ENCODE measurements around the gene EPDR1.

Gene EPDR1

DNA sequence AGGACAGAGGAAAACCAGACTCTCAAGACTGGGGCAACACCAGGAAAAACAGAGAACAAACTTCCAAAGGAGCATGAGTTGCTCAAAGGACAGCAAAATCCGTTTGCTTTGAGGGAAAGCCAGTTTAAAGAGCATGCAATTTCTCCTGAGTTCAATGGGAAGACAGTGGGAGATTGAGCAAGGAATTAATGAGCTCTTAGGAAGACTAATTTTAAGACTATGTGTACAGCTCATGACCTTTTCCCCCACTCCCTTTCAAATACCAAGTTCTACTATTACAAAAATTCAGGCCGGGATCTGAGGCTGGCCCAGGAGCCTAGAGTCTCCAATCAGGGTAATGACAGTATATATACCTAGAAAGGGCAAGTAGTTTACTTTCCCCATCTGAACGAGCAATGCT is 79.2 kb downstream of the EPDR1 start:
- Histone ChIP-seq H3K4me2 (ENCODE audit: low read depth, low read length, poor library complexity, severe bottlenecking) (no peak overlapping the region), H4K20me1 (ENCODE audit: insufficient read depth, low read length, poor library complexity, severe bottlenecking) (no peaks in the 10 kb centered on the region), H2AFZ (ENCODE audit: low read length) (no peak overlapping the region), H3K4me3 (ENCODE audit: low read length, poor library complexity, severe bottlenecking) (no peak overlapping the region), H3F3A (ENCODE audit: low read depth) (no peaks in the 10 kb centered on the region), H3K36me3 (ENCODE audit: insufficient read depth, low read length) (no peaks in the 10 kb centered on the region), H3K9me2 (replicated peaks; ENCODE audit: low read depth, low read length) (no peaks in the 10 kb centered on the region), H3K9ac (ENCODE audit: low read depth, low read length, poor library complexity, severe bottlenecking) (no peak overlapping the region), H3K4me1 (ENCODE audit: insufficient read depth, low read length, poor library complexity, severe bottlenecking) (no peaks in the 10 kb centered on the region), H3K27me3 (ENCODE audit: insufficient read depth, low read length, poor library complexity, severe bottlenecking) (no peaks in the 10 kb centered on the region), H3K9me3 (ENCODE audit: insufficient read depth, low read depth, low read length) (no peaks in the 10 kb centered on the region), H3K79me2 (ENCODE audit: insufficient read depth, low read length) (no peaks in the 10 kb centered on the region)
- TF ChIP-seq EZH2phosphoT487 (IDR thresholded peaks at IDR 0.05; ENCODE audit: borderline replicate concordance) = no peak
- TF ChIP-seq, protein P1, sequence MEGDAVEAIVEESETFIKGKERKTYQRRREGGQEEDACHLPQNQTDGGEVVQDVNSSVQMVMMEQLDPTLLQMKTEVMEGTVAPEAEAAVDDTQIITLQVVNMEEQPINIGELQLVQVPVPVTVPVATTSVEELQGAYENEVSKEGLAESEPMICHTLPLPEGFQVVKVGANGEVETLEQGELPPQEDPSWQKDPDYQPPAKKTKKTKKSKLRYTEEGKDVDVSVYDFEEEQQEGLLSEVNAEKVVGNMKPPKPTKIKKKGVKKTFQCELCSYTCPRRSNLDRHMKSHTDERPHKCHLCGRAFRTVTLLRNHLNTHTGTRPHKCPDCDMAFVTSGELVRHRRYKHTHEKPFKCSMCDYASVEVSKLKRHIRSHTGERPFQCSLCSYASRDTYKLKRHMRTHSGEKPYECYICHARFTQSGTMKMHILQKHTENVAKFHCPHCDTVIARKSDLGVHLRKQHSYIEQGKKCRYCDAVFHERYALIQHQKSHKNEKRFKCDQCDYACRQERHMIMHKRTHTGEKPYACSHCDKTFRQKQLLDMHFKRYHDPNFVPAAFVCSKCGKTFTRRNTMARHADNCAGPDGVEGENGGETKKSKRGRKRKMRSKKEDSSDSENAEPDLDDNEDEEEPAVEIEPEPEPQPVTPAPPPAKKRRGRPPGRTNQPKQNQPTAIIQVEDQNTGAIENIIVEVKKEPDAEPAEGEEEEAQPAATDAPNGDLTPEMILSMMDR (conservative IDR thresholded peaks at IDR 0.05; ENCODE audit: low read length) = no peak

GRCh38 chr7:38000272-38000671 is 79.8 kb downstream of the EPDR1 start:
- Histone ChIP-seq H4K20me1 (ENCODE audit: insufficient read depth, low read length, poor library complexity, severe bottlenecking) (no peaks in the 10 kb centered on the region), H3K4me2 (ENCODE audit: low read depth, low read length, poor library complexity, severe bottlenecking) (no peak overlapping the region), H3K4me3 (ENCODE audit: low read length, poor library complexity, severe bottlenecking) (no peak overlapping the region), H3F3A (ENCODE audit: low read depth) (no peaks in the 10 kb centered on the region), H3K79me2 (ENCODE audit: insufficient read depth, low read length) (no peaks in the 10 kb centered on the region), H3K36me3 (ENCODE audit: insufficient read depth, low read length) (no peaks in the 10 kb centered on the region), H3K9ac (ENCODE audit: low read depth, low read length, poor library complexity, severe bottlenecking) (no peak overlapping the region), H3K9me3 (ENCODE audit: insufficient read depth, low read depth, low read length) (no peaks in the 10 kb centered on the region), H3K27me3 (ENCODE audit: insufficient read depth, low read length, poor library complexity, severe bottlenecking) (no peaks in the 10 kb centered on the region), H2AFZ (ENCODE audit: low read length) (no peak overlapping the region), H3K9me2 (replicated peaks; ENCODE audit: low read depth, low read length) (no peaks in the 10 kb centered on the region), H3K4me1 (ENCODE audit: insufficient read depth, low read length, poor library complexity, severe bottlenecking) (no peaks in the 10 kb centered on the region)
- TF ChIP-seq, protein P1 (conservative IDR thresholded peaks at IDR 0.05; ENCODE audit: low read length) = no peak
- no peak for TF ChIP-seq EZH2phosphoT487 (IDR thresholded peaks at IDR 0.05; ENCODE audit: borderline replicate concordance)

Measured in Loucy (cell line).